ENCODE measurements around the gene HTR2A.

The HTR2A gene

GRCh38 chr13:46896341-46897137 lies at the start of gene HTR2A:
HTR2A (minus strand) TSS chr13:46897053; CDS start chr13:46895906, 1,147 bp downstream.
- no peak for DNase-seq (ENCODE audit: low read depth in 2 of 2)

DNA sequence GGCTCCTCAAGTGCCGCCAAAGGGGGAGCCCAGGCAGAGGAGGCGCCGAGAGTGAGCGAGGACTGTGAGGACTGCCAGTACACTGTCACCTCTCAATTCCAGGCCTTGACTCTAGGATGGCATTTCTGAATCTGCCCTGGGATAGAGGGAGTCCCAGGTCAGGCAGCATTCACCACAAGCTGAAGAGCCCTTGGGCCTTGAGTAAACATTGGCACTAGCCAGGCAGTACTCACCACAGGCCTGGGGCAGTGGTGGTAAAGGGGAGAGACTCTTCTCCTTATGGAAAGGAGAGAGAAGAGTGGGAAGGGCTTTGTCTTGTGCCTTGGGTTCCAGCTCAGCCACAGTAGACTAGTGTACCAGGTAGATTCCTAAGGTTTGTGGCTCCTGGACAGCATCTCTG lies 39.7 kb upstream of the HTR2A start:
- no peak for DNase-seq (ENCODE audit: low read depth in 2 of 2)

DNA sequence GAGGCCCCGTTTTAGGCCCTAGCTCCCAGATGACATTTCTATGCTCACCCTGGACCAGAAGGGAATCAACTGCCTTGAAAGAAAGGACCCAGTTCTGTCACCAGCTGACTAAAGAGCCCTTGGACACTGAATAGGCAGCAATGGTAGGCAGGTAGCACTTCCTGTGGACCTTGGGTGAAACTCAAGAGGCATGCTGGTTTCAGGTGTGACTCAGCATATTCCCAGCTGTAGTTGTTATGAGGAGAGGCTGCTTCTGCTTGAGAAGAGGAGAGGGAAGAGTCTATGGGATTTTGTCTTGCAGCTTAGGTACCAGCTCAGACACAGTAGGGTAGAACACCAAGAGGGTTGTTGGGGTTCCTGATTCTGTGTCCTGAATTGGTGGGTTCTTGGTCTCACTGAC lies 37.9 kb upstream of the HTR2A start:
- no peak for DNase-seq (ENCODE audit: low read depth in 2 of 2)

GRCh38 chr13:46926916-46927590 lies 30.2 kb upstream of the HTR2A start:
- DNase-seq (ENCODE audit: low read depth in 2 of 2) = no peak

- DNase-seq (ENCODE audit: low read depth in 2 of 2) = no peak
Observed at GRCh38 chr13:46925486-46925885, 28.6 kb upstream of the HTR2A start.

- DNase-seq (ENCODE audit: low read depth in 2 of 2) = no peak
Observed at GRCh38 chr13:46914341-46914740, 17.5 kb upstream of the HTR2A start.

GRCh38 chr13:46913757-46914156 lies 16.9 kb upstream of the HTR2A start:
- no peak for DNase-seq (ENCODE audit: low read depth in 2 of 2)

- DNase-seq (ENCODE audit: low read depth in 2 of 2) = no peak
Observed at GRCh38 chr13:46909042-46909441, 12.2 kb upstream of the HTR2A start.

DNA sequence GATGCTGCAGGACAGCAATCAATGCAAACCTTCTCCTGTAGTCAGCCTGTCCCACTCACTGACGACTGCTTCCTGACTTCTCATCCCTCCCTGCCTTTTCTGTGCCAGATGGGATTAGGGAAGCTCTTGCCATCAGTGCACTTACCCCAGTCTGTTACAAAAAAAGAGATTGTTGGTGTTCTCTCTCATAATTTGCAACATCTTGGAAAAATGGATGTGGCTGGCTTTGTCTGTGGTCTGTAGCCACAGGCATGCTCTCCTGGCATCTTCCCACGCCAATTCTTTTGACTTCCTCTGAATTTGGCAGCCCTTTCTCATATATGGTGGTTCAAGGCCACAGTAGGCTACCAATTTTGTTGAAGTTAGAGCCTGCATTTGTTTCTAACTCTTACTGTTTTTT lies 11.6 kb upstream of the HTR2A start:
- no peak for DNase-seq (ENCODE audit: low read depth in 2 of 2)

GRCh38 chr13:46906405-46906804 lies 9.6 kb upstream of the HTR2A start:
- DNase-seq (ENCODE audit: low read depth in 2 of 2) = no peak

GRCh38 chr13:46905249-46905648 lies 8.4 kb upstream of the HTR2A start:
- no peak for DNase-seq (ENCODE audit: low read depth in 2 of 2)

DNA sequence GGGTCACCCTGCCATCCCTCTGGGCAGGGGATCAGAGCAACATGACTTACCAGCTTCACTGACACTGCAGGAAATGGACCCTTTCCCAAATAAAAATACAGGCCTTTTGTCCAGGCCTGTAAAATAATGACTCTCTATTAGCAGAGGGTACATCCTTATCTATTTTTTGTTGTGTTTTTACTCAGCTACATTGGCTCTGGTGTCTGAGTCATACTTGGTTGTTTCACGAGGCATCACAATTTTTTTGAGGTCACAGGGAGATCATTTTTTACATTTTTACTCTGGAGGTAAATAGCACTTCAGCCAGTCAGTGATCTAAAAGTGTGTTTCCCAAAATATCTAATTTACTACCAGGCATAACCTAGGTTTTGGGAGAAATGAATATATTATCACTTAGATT lies 6.9 kb upstream of the HTR2A start:
- DNase-seq (ENCODE audit: low read depth in 2 of 2) = no peak

GRCh38 chr13:46901721-46902120 lies 4.9 kb upstream of the HTR2A start:
- DNase-seq (ENCODE audit: low read depth in 2 of 2) = no peak

DNA sequence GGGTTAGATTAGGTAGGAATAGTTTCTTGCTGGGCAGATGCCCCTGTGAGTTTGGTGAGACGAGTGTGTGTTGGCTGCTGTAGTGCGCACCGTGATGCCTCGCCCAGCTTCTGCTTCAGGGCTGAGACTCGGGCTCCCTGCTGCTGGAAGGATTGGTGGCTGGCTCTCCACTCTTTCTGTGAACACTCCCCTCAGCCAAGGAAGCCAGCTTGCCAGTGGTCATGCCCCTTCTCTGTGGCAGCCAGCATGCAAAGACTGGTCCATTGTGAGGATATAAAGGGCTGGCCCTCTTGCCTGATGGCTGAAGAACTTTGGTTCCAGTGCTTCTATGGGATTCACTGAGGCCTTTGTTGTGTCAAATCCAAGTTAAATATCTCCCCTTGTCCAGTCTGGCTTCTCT lies 2.9 kb upstream of the HTR2A start:
- no peak for DNase-seq (ENCODE audit: low read depth in 2 of 2)

DNA sequence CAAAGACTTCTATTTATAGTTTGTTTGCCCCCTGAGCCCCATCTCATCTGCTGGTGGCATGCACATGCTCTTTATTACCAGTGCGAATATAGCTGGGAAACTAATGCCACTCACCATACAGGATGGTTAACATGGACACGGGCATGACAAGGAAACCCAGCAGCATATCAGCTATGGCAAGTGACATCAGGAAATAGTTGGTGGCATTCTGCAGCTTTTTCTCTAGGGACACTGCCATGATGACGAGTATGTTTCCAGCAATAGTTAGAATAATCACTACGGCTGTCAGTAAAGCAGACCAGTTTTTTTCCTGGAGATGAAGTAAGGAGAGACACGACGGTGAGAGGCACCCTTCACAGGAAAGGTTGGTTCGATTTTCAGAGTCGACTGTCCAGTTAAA lies 1.5 kb downstream of the HTR2A start:
- no peak for DNase-seq (ENCODE audit: low read depth in 2 of 2)

GRCh38 chr13:46894568-46894967 lies 2.3 kb downstream of the HTR2A start:
- no peak for DNase-seq (ENCODE audit: low read depth in 2 of 2)

DNA sequence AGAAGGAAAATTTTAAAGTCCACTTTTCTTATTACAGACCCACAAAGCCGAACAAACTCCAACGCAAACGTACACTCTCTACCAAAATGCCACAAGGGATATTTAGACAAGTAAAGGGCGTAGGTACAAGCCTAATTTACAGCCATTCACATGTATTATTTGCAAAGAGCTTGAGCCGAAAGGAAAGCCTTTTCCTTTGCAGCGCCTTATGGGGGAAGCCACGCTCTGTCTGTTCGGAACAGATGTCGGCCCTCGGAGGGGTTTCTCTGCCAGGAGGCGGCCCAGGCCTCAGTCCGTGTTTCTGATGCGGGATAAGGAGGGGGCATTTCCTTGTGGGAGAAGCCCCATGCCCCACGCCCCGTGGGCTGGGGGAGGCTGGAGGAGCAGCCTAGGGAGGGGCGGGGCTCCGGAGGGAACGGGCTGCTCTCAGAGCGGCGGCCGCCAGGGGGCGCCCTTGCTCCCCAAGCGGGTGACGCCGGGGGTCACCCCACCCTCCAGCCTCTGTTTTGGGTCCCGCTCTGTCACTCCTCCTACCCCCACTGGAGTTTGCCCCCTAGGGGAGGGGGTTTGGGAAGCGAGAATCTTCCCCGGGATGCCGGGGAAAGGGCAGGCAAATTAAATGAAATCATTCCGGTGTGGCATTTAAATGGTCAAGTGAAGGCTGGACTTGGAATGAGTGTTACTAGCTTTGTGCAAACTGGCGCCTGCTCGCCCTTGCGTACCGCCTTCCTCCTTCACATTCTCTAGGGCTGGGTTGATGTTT lies 2.9 kb downstream of the HTR2A start:
- peak in 1 of 2 donors; percentile 16 for DNase-seq (ENCODE audit: low read depth in 2 of 2)

DNA sequence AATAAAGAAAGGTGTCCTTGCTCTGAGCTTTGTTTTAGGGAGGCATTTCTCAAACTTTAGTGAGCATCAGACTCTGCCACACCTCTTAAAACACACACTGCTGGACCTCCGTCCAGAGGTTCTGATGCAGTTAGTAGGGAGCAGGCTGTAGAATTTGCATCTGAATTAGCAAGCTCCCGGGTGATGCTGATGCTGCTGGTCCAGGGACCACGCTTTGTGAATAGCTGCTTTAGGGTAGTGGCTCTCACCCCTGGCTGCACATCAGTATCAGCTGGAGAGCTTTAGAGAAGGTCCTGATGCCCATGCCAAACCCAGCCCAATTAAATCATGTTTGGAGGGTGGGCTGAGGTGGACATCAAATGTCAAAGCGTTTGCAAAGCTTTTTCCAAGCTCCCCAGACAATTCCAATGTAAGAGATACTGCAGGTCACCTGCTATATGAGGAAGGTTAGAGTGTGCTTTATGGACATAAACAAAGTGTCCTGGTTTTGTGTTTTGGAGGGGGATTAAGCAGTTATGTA lies 3.6 kb downstream of the HTR2A start:
- DNase-seq (ENCODE audit: low read depth in 2 of 2) = no peak

- no peak for DNase-seq (ENCODE audit: low read depth in 2 of 2)
Observed at GRCh38 chr13:46885018-46885417, 11.8 kb downstream of the HTR2A start.

DNA sequence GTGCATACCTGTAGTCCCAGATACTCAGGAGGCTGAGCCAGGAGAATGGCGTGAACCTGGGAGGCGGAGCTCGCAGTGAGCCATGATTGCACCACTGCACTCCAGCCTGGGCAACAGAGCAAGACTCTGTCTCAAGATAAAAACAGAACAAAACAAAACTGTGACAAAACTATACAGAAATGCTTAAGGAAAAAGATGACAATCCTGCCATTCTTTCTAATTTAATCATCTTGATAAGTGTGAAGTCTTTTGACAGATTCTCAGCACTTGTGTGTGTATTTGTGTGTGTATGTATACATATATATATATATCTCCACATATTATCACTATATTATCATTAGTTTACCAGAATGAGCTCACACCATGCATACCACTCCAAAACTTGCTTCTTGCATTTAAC lies 12.3 kb downstream of the HTR2A start:
- DNase-seq (ENCODE audit: low read depth in 2 of 2) = no peak

DNA sequence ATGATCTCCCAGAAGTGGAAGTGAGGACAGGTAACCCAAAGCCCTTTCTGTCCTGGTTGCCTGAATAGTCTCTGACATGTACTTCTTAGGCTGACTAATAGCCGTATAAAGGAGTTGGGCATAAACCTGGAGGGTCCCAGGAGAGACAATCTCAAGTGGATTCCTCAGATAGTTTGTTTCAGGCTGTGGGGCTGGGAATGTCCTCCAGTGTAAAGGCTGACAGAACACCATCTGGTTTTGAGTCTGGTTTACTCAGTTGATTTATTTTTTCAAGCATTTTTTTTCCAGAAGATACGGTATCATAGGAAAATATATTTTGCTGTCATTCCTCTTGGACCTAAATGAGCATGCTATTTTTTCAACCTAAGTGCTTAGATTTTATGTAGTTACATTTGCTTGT lies 15.2 kb downstream of the HTR2A start:
- no peak for DNase-seq (ENCODE audit: low read depth in 2 of 2)

GRCh38 chr13:46874006-46874405 lies 22.8 kb downstream of the HTR2A start:
- DNase-seq (ENCODE audit: low read depth in 2 of 2) = no peak

Measured in stimulated activated CD8-positive, alpha-beta memory T cell treated with anti-CD3 and anti-CD28 coated beads, Interleukin-15, amount 100 ng/mL, for 4 hours (primary cell).